Smooth muscle cell (in vitro differentiated cells): ENCODE results near the gene DOK6. TPM values are rescaled to one million over a fixed set of nuclear protein-coding genes. Genes with fewer than 3 reads are reported as not detected.

Experiments
- DNase-seq: peaks from one replicate; lab custom pipeline; 2025; ENCODE audit not compliant: unreplicated experiment; lab: John Stamatoyannopoulos, UW
- H2AFZ ChIP-seq: fragments of 200-600 bp; sonication (generic); 2 replicates; pipeline ENCODE4 v1.6.0; 2016; ENCODE audit warnings: antibody characterized with exemption, low read depth, mild to moderate bottlenecking
- H3F3A ChIP-seq: fragments of 200-600 bp; sonication (generic); 2 replicates; pipeline ENCODE4 v1.6.0; 2017; ENCODE audit warnings: antibody characterized with exemption, low read depth
- H3K27ac ChIP-seq: fragments of 200-600 bp; sonication (generic); 2 replicates; pipeline ENCODE4 v1.5.1; 2016; ENCODE audit warnings: low read depth, mild to moderate bottlenecking
- H3K27me3 ChIP-seq: fragments of 200-600 bp; sonication (generic); 2 replicates; pipeline ENCODE4 v1.6.1; 2016; ENCODE audit warnings: low read depth, mild to moderate bottlenecking
- H3K36me3 ChIP-seq: fragments of 200-600 bp; sonication (generic); 2 replicates; pipeline ENCODE4 v1.5.1; 2016; ENCODE audit warnings: low read depth
- H3K4me1 ChIP-seq: fragments of 200-600 bp; sonication (generic); 2 replicates; pipeline ENCODE4 v1.5.1; 2016; ENCODE audit warnings: low read depth
- H3K4me2 ChIP-seq: fragments of 200-600 bp; sonication (generic); 2 replicates; pipeline ENCODE4 v1.6.0; 2016; ENCODE audit warnings: mild to moderate bottlenecking
- H3K4me3 ChIP-seq: fragments of 200-600 bp; sonication (generic); 2 replicates; pipeline ENCODE4 v1.5.1; 2016; ENCODE audit warnings: mild to moderate bottlenecking
- H3K79me2 ChIP-seq: fragments of 200-600 bp; sonication (generic); 2 replicates; pipeline ENCODE4 v1.6.0; 2016; ENCODE audit warnings: low read depth, mild to moderate bottlenecking
- H3K9ac ChIP-seq: fragments of 200-600 bp; sonication (generic); 2 replicates; pipeline ENCODE4 v1.6.0; 2016; ENCODE audit warnings: low read depth
- H3K9me3 ChIP-seq: fragments of 200-600 bp; sonication (generic); replicated peaks from 2 replicates; pipeline ENCODE4 v1.5.1; 2016; ENCODE audit warnings: low read depth
- H4K20me1 ChIP-seq: fragments of 200-600 bp; sonication (generic); 2 replicates; pipeline ENCODE4 v1.6.0; 2016; ENCODE audit warnings: low read depth
- CTCF ChIP-seq: fragments of 200-600 bp; sonication (generic); IDR thresholded peaks from 2 replicates; pipeline ENCODE4 v1.5.1; 2017; ENCODE audit warnings: borderline replicate concordance, mild to moderate bottlenecking, antibody characterized with exemption; ENCODE audit not compliant: insufficient read depth, poor library complexity, severe bottlenecking
- WGBS: methylation state at CpG from one replicate; pipeline ENCODE4 v1.1.7; 2016; ENCODE audit warnings: low lambda C conversion rate; 5-methylcytosine and 5-hydroxymethylcytosine counted together
- polyA plus RNA-seq: library from polyadenylated mRNA; unstranded; fragments of >200 nt; fragmentation: Nextera tagmentation; extraction: Ambion mirVana; gene quantifications from 2 replicates; pipeline ENCODE4 v1.2.1, GENCODE V29; 2016
- total RNA-seq: library from RNA; depleted of rRNA; stranded (reverse); fragments of >200 nt; gene quantifications from 2 replicates; pipeline ENCODE4 v1.2.3, GENCODE V29; 2014

The DOK6 gene
- total and polyA plus RNA-seq, 2 experiments from 2014 or later: 7.2 to 21.4 TPM

GRCh38 chr18:69895066-69896047 is 494.7 kb downstream of the DOK6 start:
- no peak overlapping the region for H3K9ac ChIP-seq
- H3K4me2 ChIP-seq: no peak overlapping the region
- H3F3A ChIP-seq: no peaks in the 10 kb centered on the region
- no peaks in the 10 kb centered on the region for H3K27me3 ChIP-seq
- H2AFZ ChIP-seq: no peak overlapping the region
- H3K4me1 ChIP-seq: no peaks in the 10 kb centered on the region
- no peaks in the 10 kb centered on the region for H3K9me3 ChIP-seq
- TF ChIP-seq CTCF: no peak
- 82% methylated on average over 19 of the region's 19 CpGs for WGBS
- no peaks in the 10 kb centered on the region for H3K36me3 ChIP-seq
- H3K4me3 ChIP-seq: no peak overlapping the region
- H3K27ac ChIP-seq: no peak overlapping the region
- no peaks in the 10 kb centered on the region for H4K20me1 ChIP-seq
- H3K79me2 ChIP-seq: no peaks in the 10 kb centered on the region
- no peak for DNase-seq

GRCh38 chr18:69897397-69898108 is 496.9 kb downstream of the DOK6 start:
- Histone ChIP-seq H3K4me2 (no peak overlapping the region), H3K9ac (no peak overlapping the region), H3K27me3 (no peaks in the 10 kb centered on the region), H3F3A (no peaks in the 10 kb centered on the region), H2AFZ (no peak overlapping the region), H3K9me3 (no peaks in the 10 kb centered on the region), H3K79me2 (no peaks in the 10 kb centered on the region), H3K4me3 (no peak overlapping the region), H4K20me1 (no peaks in the 10 kb centered on the region), H3K36me3 (no peaks in the 10 kb centered on the region), H3K4me1 (no peaks in the 10 kb centered on the region), H3K27ac (no peak overlapping the region)
- WGBS: 91% methylated on average over 7 of the region's 7 CpGs
- TF ChIP-seq CTCF: no peak
- DNase-seq: no peak

GRCh38 chr18:69898241-69898861 is 497.7 kb downstream of the DOK6 start:
- H3K36me3 ChIP-seq: no peaks in the 10 kb centered on the region
- H3K4me3 ChIP-seq: no peak overlapping the region
- no peaks in the 10 kb centered on the region for H3K9me3 ChIP-seq
- H3K27ac ChIP-seq: no peak overlapping the region
- no peaks in the 10 kb centered on the region for H3K79me2 ChIP-seq
- H3F3A ChIP-seq: no peaks in the 10 kb centered on the region
- H3K4me1 ChIP-seq: no peaks in the 10 kb centered on the region
- no peak overlapping the region for H3K4me2 ChIP-seq
- DNase-seq: no peak
- 74% methylated on average over 11 of the region's 11 CpGs for WGBS
- H2AFZ ChIP-seq: no peak overlapping the region
- H3K27me3 ChIP-seq: no peaks in the 10 kb centered on the region
- no peak for TF ChIP-seq CTCF
- no peaks in the 10 kb centered on the region for H4K20me1 ChIP-seq
- no peak overlapping the region for H3K9ac ChIP-seq
